SK-N-SH (cell line): ENCODE measurements around the gene PTOV1. TPM values are rescaled to one million over a fixed set of nuclear protein-coding genes. Genes with fewer than 3 reads are reported as not detected.
A peak's percentile ranks its signal among the peaks of the same experiment; 100 is the strongest.

Experiments
- CTCF ChIA-PET: fragments of 300-600, 350-600 bp; formaldehyde crosslinking; extraction: SDS; loops from one replicate; lab custom pipeline; 2021; lab: Yijun Ruan, JAX
- POLR2A ChIA-PET: fragments of 350-600 bp; sonication (Branson Sonifier 250); formaldehyde crosslinking; extraction: SDS; loops from one replicate; lab custom pipeline; 2020; ENCODE audit warnings: antibody characterized with exemption, inconsistent platforms; lab: Yijun Ruan, JAX
- DNase-seq: peaks from one replicate; pipeline ENCODE4 v3.0.0; 2012
- H2AFZ ChIP-seq: fragments of 200-600 bp; sonication (generic); 2 replicates; pipeline ENCODE4 v1.8.1; 2016; ENCODE audit warnings: antibody characterized with exemption, mild to moderate bottlenecking, low read depth
- H3F3A ChIP-seq: fragments of 200-600 bp; sonication (generic); replicated peaks from 2 replicates; pipeline ENCODE3; 2016; ENCODE audit warnings: antibody characterized with exemption, mild to moderate bottlenecking; ENCODE audit not compliant: insufficient read depth
- H3K27ac ChIP-seq, 2 experiments: fragments of 200-500 bp in 1 of 2; fragments of 200-600 bp in 1 of 2; sonication (Bioruptor generic) in 1 of 2; sonication (generic), shearing (Covaris generic) in 1 of 2; 2 replicates each; pipeline versions ENCODE4 v1.5.1 to v1.6.1; 2014 to 2016; ENCODE audit warnings: low read depth in 2 of 2, inconsistent platforms in 1 of 2, low read length in 1 of 2, mild to moderate bottlenecking in 1 of 2, mixed read lengths in 1 of 2
- H3K27me3 ChIP-seq: fragments of 200-600 bp; sonication (generic), shearing (Covaris generic); 2 replicates; pipeline ENCODE4 v1.6.1; 2016; ENCODE audit warnings: mixed run types; ENCODE audit not compliant: insufficient read depth
- H3K36me3 ChIP-seq, 2 experiments: fragments of 200-500 bp in 1 of 2; fragments of 200-600 bp in 1 of 2; sonication (Bioruptor generic) in 1 of 2; sonication (generic) in 1 of 2; replicated peaks in 1 of 2; 2 replicates each; pipeline versions ENCODE3 to v1.5.1; 2014 to 2016; ENCODE audit warnings: low read length in 1 of 2, mild to moderate bottlenecking in 1 of 2; ENCODE audit not compliant: insufficient read depth in 2 of 2, control insufficient read depth in 1 of 2
- H3K4me1 ChIP-seq, 2 experiments: fragments of 200-500 bp in 1 of 2; fragments of 200-600 bp in 1 of 2; sonication (Bioruptor generic) in 1 of 2; sonication (generic), shearing (Covaris generic) in 1 of 2; 2 replicates each; pipeline versions ENCODE4 v1.5.1 to v1.6.1; 2014 to 2016; ENCODE audit warnings: low read depth in 1 of 2, low read length in 1 of 2, mixed run types in 1 of 2; ENCODE audit not compliant: insufficient read depth in 2 of 2, control insufficient read depth in 1 of 2
- H3K4me2 ChIP-seq: fragments of 200-600 bp; sonication (generic), shearing (Covaris generic); 2 replicates; pipeline ENCODE4 v1.6.1; 2017; ENCODE audit warnings: mixed run types
- H3K4me3 ChIP-seq, 2 experiments: fragments of 200-500 bp in 1 of 2; fragments of 200-600 bp in 1 of 2; sonication (Bioruptor generic) in 1 of 2; sonication (generic), shearing (Covaris generic) in 1 of 2; 2 replicates each; pipeline versions ENCODE4 v1.5.1 to v1.8.1; 2014 to 2016; ENCODE audit warnings: low read depth in 2 of 2, inconsistent platforms in 1 of 2, low read length in 1 of 2, mild to moderate bottlenecking in 1 of 2, mixed read lengths in 1 of 2, moderate library complexity in 1 of 2
- H3K79me2 ChIP-seq: fragments of 200-600 bp; sonication (generic); 2 replicates; pipeline ENCODE4 v1.8.1; 2017; ENCODE audit warnings: mild to moderate bottlenecking; ENCODE audit not compliant: insufficient read depth
- H3K9ac ChIP-seq: fragments of 200-600 bp; sonication (generic); 2 replicates; pipeline ENCODE4 v1.6.1; 2017; ENCODE audit warnings: mixed run types
- H3K9me2 ChIP-seq: fragments of 200-600 bp; sonication (generic); 2 replicates; pipeline ENCODE4 v1.6.1; 2017; ENCODE audit warnings: mixed run types
- H3K9me3 ChIP-seq: fragments of 200-600 bp; sonication (generic); 2 replicates; pipeline ENCODE4 v1.6.1; 2017; ENCODE audit warnings: mixed run types, mild to moderate bottlenecking, moderate library complexity
- H4K20me1 ChIP-seq: fragments of 200-600 bp; sonication (generic); 2 replicates; pipeline ENCODE4 v1.6.1; 2017; ENCODE audit warnings: mild to moderate bottlenecking, mixed run types; ENCODE audit not compliant: insufficient read depth
- CHD2 ChIP-seq: fragments of 150-350 bp; IDR thresholded peaks from 2 replicates; pipeline ENCODE4 v1.6.1; 2018; ENCODE audit warnings: low read length; ENCODE audit not compliant: partially characterized antibody
- CTCF ChIP-seq: fragments of 200-600 bp; sonication (generic); IDR thresholded peaks from 2 replicates; pipeline ENCODE4 v1.6.1; 2017; ENCODE audit warnings: antibody characterized with exemption, mild to moderate bottlenecking, moderate library complexity
- ELF1 ChIP-seq: IDR thresholded peaks from 2 replicates; pipeline ENCODE4 v1.4.0; 2012
- EP300 ChIP-seq, 2 experiments: IDR thresholded peaks; 2 replicates each; pipeline versions ENCODE4 v1.4.0 to v1.6.1; 2012; ENCODE audit warnings: borderline replicate concordance in 1 of 2, low read depth in 1 of 2, low read length in 1 of 2
- MXI1 ChIP-seq: IDR thresholded peaks from 2 replicates; pipeline ENCODE4 v1.6.1; 2012; ENCODE audit warnings: mild to moderate bottlenecking, low read depth, low read length, improper control_type of control experiment
- POLR2AphosphoS5 ChIP-seq: IDR thresholded peaks from 2 replicates; pipeline ENCODE4 v1.6.1; 2012; ENCODE audit warnings: low read depth, low read length
- RAD21 ChIP-seq: IDR thresholded peaks from 2 replicates; pipeline ENCODE4 v1.6.1; 2012; ENCODE audit warnings: mild to moderate bottlenecking, low read length
- RCOR1 ChIP-seq: fragments of 150-350 bp; IDR thresholded peaks from 2 replicates; pipeline ENCODE4 v1.6.1; 2017; ENCODE audit warnings: antibody characterized with exemption, low read length
- REST ChIP-seq: IDR thresholded peaks from 2 replicates; pipeline ENCODE4 v1.6.1; 2012; ENCODE audit warnings: mild to moderate bottlenecking, low read depth, low read length, moderate library complexity
- TAF1 ChIP-seq: IDR thresholded peaks from 2 replicates; pipeline ENCODE4 v1.6.1; 2012; ENCODE audit warnings: low read depth, mild to moderate bottlenecking, low read length, moderate library complexity, borderline replicate concordance
- TCF12 ChIP-seq: IDR thresholded peaks from 2 replicates; pipeline ENCODE4 v1.4.0; 2012
- WGBS: methylation state at CpG from one replicate; pipeline ENCODE4 v1.1.6; 2017; ENCODE audit warnings: low lambda C conversion rate; 5-methylcytosine and 5-hydroxymethylcytosine counted together
- polyA plus RNA-seq, 3 experiments: library from polyadenylated mRNA; depleted of rRNA; stranded (reverse); fragments of >200 nt; gene quantifications; 2 replicates each; pipeline ENCODE4 v1.2.3, GENCODE V29; 2012
- TF ChIP-seq, protein P1 (sequence below): IDR thresholded peaks from 2 replicates; pipeline ENCODE4; 2012
- TF ChIP-seq, protein P2 (sequence below): fragments of 150-350 bp; IDR thresholded peaks from 2 replicates; pipeline ENCODE4 v1.6.1; 2016; ENCODE audit warnings: mild to moderate bottlenecking, low read depth, low read length
- TF ChIP-seq, protein P3 (sequence below): IDR thresholded peaks from 2 replicates; pipeline ENCODE4 v1.4.0; 2012; ENCODE audit warnings: low read depth

Gene PTOV1
- 56.1 and 95.0 TPM in 2 replicates for polyA plus RNA-seq (2012; rRNA removed)
- polyA plus RNA-seq (2012; cell fraction: cytosol; rRNA removed): 32.2 and 57.7 TPM in 2 replicates
- polyA plus RNA-seq (2012; cell fraction: nucleus; rRNA removed): 272 and 289 TPM in 2 replicates

- no peaks in the 10 kb centered on the region for H3K9me3 ChIP-seq
- CTCF ChIA-PET: interaction anchor here (0.7 to 2.3 kb wide), 10 partner anchors 11 to 100 kb away, joined by 3 to 8 read pairs (median 4); partner anchors contain the start of genes FUZ and MED25
- 8% methylated on average over 51 of the region's 98 CpGs for whole genome bisulfite sequencing
Measured at GRCh38 chr19:49850487-49851342, at the start of gene PTOV1. TSS of gene PTOV1 (plus strand) at chr19:49851159.

More at GRCh38 chr19:49850487-49851342, at the start of gene PTOV1:
- Histone ChIP-seq H2AFZ (0 out of 2 replicates have a peak within 1 kb of the TSS, but pooled peaks have one; percentile 67), H3K36me3 (peaks cover 9 to 12% of the 10 kb centered on the region in 2 experiments), H3K79me2 (peaks cover 53% of the 10 kb centered on the region), H3K27ac (peak within 1 kb of the TSS; percentile 97 to 99), H3K9ac (peak within 1 kb of the TSS; percentile 99), H3K4me2 (peak within 1 kb of the TSS; percentile 90), H3K4me3 (peak within 1 kb of the TSS; percentile 77 to 89), H3K27me3 (no peaks in the 10 kb centered on the region), H3F3A (peaks cover 47% of the 10 kb centered on the region), H3K9me2 (no peaks in the 10 kb centered on the region), H4K20me1 (peaks cover 39% of the 10 kb centered on the region), H3K4me1 (peaks cover 15 to 32% of the 10 kb centered on the region in 2 experiments; a peak in 3 of 4 replicates)
- peak in 1 of 2 experiments; percentile 55; a peak in 1 of 4 replicates for TF ChIP-seq EP300 (IDR thresholded peaks at IDR 0.05; ENCODE audit: borderline replicate concordance in 1 of 2, low read depth in 1 of 2, low read length in 1 of 2)
- no peak for TF ChIP-seq POLR2AphosphoS5
- no peak for TF ChIP-seq REST
- TF ChIP-seq, protein P1, sequence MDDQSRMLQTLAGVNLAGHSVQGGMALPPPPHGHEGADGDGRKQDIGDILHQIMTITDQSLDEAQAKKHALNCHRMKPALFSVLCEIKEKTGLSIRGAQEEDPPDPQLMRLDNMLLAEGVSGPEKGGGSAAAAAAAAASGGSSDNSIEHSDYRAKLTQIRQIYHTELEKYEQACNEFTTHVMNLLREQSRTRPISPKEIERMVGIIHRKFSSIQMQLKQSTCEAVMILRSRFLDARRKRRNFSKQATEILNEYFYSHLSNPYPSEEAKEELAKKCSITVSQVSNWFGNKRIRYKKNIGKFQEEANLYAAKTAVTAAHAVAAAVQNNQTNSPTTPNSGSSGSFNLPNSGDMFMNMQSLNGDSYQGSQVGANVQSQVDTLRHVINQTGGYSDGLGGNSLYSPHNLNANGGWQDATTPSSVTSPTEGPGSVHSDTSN: 0 out of 2 replicates have a peak, but pooled peaks have one; percentile 11
- TF ChIP-seq CHD2: no peak
- TF ChIP-seq TAF1: peak; percentile 83
- TF ChIP-seq RAD21: no peak
- no peak; the same call in 1 of the 2 replicates for TF ChIP-seq MXI1
- no peak for TF ChIP-seq TCF12
- TF ChIP-seq ELF1: no peak
- TF ChIP-seq, protein P2, sequence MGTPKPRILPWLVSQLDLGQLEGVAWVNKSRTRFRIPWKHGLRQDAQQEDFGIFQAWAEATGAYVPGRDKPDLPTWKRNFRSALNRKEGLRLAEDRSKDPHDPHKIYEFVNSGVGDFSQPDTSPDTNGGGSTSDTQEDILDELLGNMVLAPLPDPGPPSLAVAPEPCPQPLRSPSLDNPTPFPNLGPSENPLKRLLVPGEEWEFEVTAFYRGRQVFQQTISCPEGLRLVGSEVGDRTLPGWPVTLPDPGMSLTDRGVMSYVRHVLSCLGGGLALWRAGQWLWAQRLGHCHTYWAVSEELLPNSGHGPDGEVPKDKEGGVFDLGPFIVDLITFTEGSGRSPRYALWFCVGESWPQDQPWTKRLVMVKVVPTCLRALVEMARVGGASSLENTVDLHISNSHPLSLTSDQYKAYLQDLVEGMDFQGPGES: no peak
- TF ChIP-seq CTCF: no peak
- TF ChIP-seq, protein P3, sequence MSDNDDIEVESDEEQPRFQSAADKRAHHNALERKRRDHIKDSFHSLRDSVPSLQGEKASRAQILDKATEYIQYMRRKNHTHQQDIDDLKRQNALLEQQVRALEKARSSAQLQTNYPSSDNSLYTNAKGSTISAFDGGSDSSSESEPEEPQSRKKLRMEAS: peak; percentile 33; the same call in 1 of the 2 replicates
- TF ChIP-seq RCOR1: no peak
- DNase-seq: peak; percentile 98
- POLR2A ChIA-PET: interaction anchor here (0.6 to 3.2 kb wide), 15 partner anchors 8 to 211 kb away, joined by 3 to 25 read pairs (median 5); partner anchors contain the start of genes AKT1S1, FUZ, RRAS and TBC1D17
